GM12878 (cell line): ENCODE data around the gene RHBG. TPM values are rescaled to one million over a fixed set of nuclear protein-coding genes. Genes with fewer than 3 reads are reported as not detected.

Experiments used
- ATAC-seq: fragments of 200-7000 bp; cut with Tn5 transposase; 3 replicates; pipeline ENCODE4 v1.9.1; 2020; ENCODE audit warnings: mild to moderate bottlenecking, moderate library complexity
- BruUV-seq: library from RNA; stranded (reverse); fragments of 400-500 nt; replicated peaks from 2 replicates; lab custom pipeline; 2021; lab: Mats Ljungman, UMichigan
- CTCF ChIA-PET: fragments of 300-600 bp; sonication (Branson Sonifier 250); formaldehyde crosslinking; extraction: SDS; loops from one replicate; lab custom pipeline; 2021; ENCODE audit warnings: inconsistent platforms; lab: Yijun Ruan, JAX
- POLR2A ChIA-PET: fragments of 350-600 bp; formaldehyde crosslinking; extraction: SDS; loops from one replicate; lab custom pipeline; 2021; ENCODE audit warnings: inconsistent platforms; lab: Charles Lee
- RAD21 ChIA-PET: fragments of 300-600 bp; sonication (Branson Sonifier 250); formaldehyde crosslinking; loops from one replicate; lab custom pipeline; 2023; ENCODE audit warnings: antibody characterized with exemption; ENCODE audit not compliant: unreplicated experiment; lab: Charles Lee
- SMC1A ChIA-PET: fragments of 300-600 bp; sonication (Branson Sonifier 250); formaldehyde crosslinking; loops from one replicate; lab custom pipeline; 2023; ENCODE audit not compliant: unreplicated experiment, uncharacterized antibody; lab: Charles Lee
- DNase-seq: peaks from one replicate; pipeline ENCODE4 v3.0.0-alpha.2; 2011; ENCODE audit warnings: low read depth, low spot score
- FAIRE-seq: peaks from 3 replicates; lab custom pipeline; 2011; peaks lifted over from hg19 to GRCh38; lab: Jason Lieb, UNC
- H2AFZ ChIP-seq: 2 replicates; pipeline ENCODE4 v1.6.0; 2011; ENCODE audit warnings: low read depth, low read length, control low read depth; ENCODE audit not compliant: control insufficient read depth
- H3K27ac ChIP-seq: 2 replicates; pipeline ENCODE4 v1.5.1; 2011; ENCODE audit warnings: control low read depth; ENCODE audit not compliant: control insufficient read depth, insufficient read depth
- H3K27me3 ChIP-seq, 2 experiments: replicated peaks in 1 of 2; 2 replicates each; pipeline versions ENCODE4 v1.6.0 to v1.6.1; 2011; ENCODE audit warnings: low read length in 1 of 2; ENCODE audit not compliant: control insufficient read depth in 2 of 2, insufficient read depth in 2 of 2
- H3K36me3 ChIP-seq, 2 experiments: 2 replicates each; pipeline ENCODE4 v1.5.1; 2011; ENCODE audit warnings: low read length in 1 of 2; ENCODE audit not compliant: control insufficient read depth in 2 of 2, insufficient read depth in 2 of 2
- H3K4me1 ChIP-seq: 2 replicates; pipeline ENCODE4 v1.6.1; 2011; ENCODE audit warnings: mild to moderate bottlenecking, low read length, moderate library complexity, mixed read lengths; ENCODE audit not compliant: control insufficient read depth, insufficient read depth
- H3K4me2 ChIP-seq: 2 replicates; pipeline ENCODE4 v1.6.0; 2011; ENCODE audit warnings: control low read depth; ENCODE audit not compliant: control insufficient read depth, insufficient read depth
- H3K4me3 ChIP-seq: fragments of 200-600 bp; sonication (generic); 2 replicates; pipeline ENCODE4 v1.5.1; 2016
- H3K79me2 ChIP-seq: 2 replicates; pipeline ENCODE4 v1.6.0; 2011; ENCODE audit warnings: low read length; ENCODE audit not compliant: control insufficient read depth, insufficient read depth
- H3K9ac ChIP-seq: 2 replicates; pipeline ENCODE4 v1.8.0; 2011; ENCODE audit warnings: low read length, control low read depth, mixed read lengths; ENCODE audit not compliant: control insufficient read depth, insufficient read depth
- H3K9me3 ChIP-seq: replicated peaks from 3 replicates; pipeline ENCODE4 v1.5.1; 2011; ENCODE audit warnings: mild to moderate bottlenecking, low read length; ENCODE audit not compliant: control insufficient read depth, insufficient read depth
- H4K20me1 ChIP-seq: 2 replicates; pipeline ENCODE4 v1.6.0; 2011; ENCODE audit not compliant: control insufficient read depth, insufficient read depth
- BMI1 ChIP-seq: fragments of 450-650 bp; IDR thresholded peaks from 2 replicates; pipeline ENCODE4 v1.6.1; 2016; ENCODE audit warnings: mild to moderate bottlenecking, moderate library complexity, borderline replicate concordance
- E2F4 ChIP-seq: IDR thresholded peaks from 2 replicates; pipeline ENCODE4 v1.6.1; 2012; ENCODE audit warnings: low read depth, low read length, improper control_type of control experiment
- ETV6 ChIP-seq, 2 experiments: fragments of 450-650 bp in 1 of 2; IDR thresholded peaks in 1 of 2; conservative IDR thresholded peaks in 1 of 2; 2 replicates each; pipeline ENCODE4 v1.6.1; 2014; ENCODE audit warnings: antibody characterized with exemption in 1 of 2, borderline replicate concordance in 1 of 2, low read depth in 1 of 2, mild to moderate bottlenecking in 1 of 2, moderate library complexity in 1 of 2
- FOXK2 ChIP-seq: fragments of 450-650 bp; IDR thresholded peaks from 2 replicates; pipeline ENCODE4 v1.6.1; 2017; ENCODE audit warnings: mild to moderate bottlenecking, moderate library complexity
- KAT2A ChIP-seq: conservative IDR thresholded peaks from 2 replicates; pipeline ENCODE4 v1.6.1; 2011; ENCODE audit warnings: low read depth, low read length; ENCODE audit not compliant: control insufficient read depth
- NR2C2 ChIP-seq: IDR thresholded peaks from 2 replicates; pipeline ENCODE4 v1.6.1; 2011; ENCODE audit warnings: borderline replicate concordance, low read depth; ENCODE audit not compliant: control insufficient read depth, insufficient read length
- NR2F1 ChIP-seq: fragments of 450-650 bp; conservative IDR thresholded peaks from 2 replicates; pipeline ENCODE4 v1.6.1; 2017; ENCODE audit warnings: mild to moderate bottlenecking
- PAX5 ChIP-seq: IDR thresholded peaks from 2 replicates; pipeline ENCODE4 v1.6.1; 2011; ENCODE audit warnings: low read depth, low read length, borderline replicate concordance
- PKNOX1 ChIP-seq: fragments of 450-650 bp; IDR thresholded peaks from 2 replicates; pipeline ENCODE4 v1.6.1; 2016; ENCODE audit warnings: mild to moderate bottlenecking
- SIN3A ChIP-seq: IDR thresholded peaks from 2 replicates; pipeline ENCODE4 v1.6.1; 2012; ENCODE audit warnings: low read depth, low read length, improper control_type of control experiment
- ZBTB11 ChIP-seq: fragments of 450-650 bp; formaldehyde crosslinking; IDR thresholded peaks from 2 replicates; pipeline ENCODE4 v1.5.0; 2022; ENCODE audit warnings: mild to moderate bottlenecking, missing genetic modification characterization
- WGBS: methylation state at CpG from one replicate; pipeline ENCODE4 v1.1.6; 2016; ENCODE audit warnings: low lambda C conversion rate; ENCODE audit not compliant: insufficient replicate concordance, insufficient coverage; ENCODE audit errors: missing lambda C conversion rate; 5-methylcytosine and 5-hydroxymethylcytosine counted together
- in situ Hi-C: fragments of 300-500 bp; cut with MboI; formaldehyde crosslinking; loops from 9 replicates; pipeline ENCODE4 v1.14.3; 2018; ENCODE audit warnings: mixed read lengths
- intact Hi-C: fragments of 100-400 bp; cut with micrococcal nuclease; formaldehyde crosslinking; loops from one replicate; pipeline ENCODE4 v1.14.2; 2022; ENCODE audit not compliant: unreplicated experiment
- polyA plus RNA-seq, 11 experiments: library from polyadenylated mRNA; depleted of rRNA in 4 of 11; unstranded in 6 of 11; stranded (reverse) in 5 of 11; fragments of >200 nt; fragmentation: Nextera tagmentation in 4 of 11; fragmentation: Illumina TruSeq in 1 of 11; extraction: Ambion mirVana in 4 of 11; extraction: Trizol in 1 of 11; gene quantifications; 1 replicate in 1 of 11; 2 replicates in 10 of 11; pipeline versions ENCODE4 v1.2.1 to v1.2.3, GENCODE V29; 2011 to 2016; ENCODE audit warnings: inconsistent platforms in 2 of 11, missing spikeins in 2 of 11, low read depth in 1 of 11
- total RNA-seq, 4 experiments: library from RNA; depleted of rRNA in 3 of 4; stranded (reverse); fragments of >200 nt in 3 of 4; fragmentation: Illumina TruSeq in 1 of 4; extraction: Trizol in 1 of 4; gene quantifications; 2 replicates each; pipeline versions ENCODE4 v1.2.1 to v1.2.3, GENCODE V29; 2013 to 2021
- TF ChIP-seq, protein P1 (sequence below): IDR thresholded peaks from 2 replicates; pipeline ENCODE4 v1.6.1; 2011; ENCODE audit warnings: borderline replicate concordance, low read depth, mild to moderate bottlenecking, moderate library complexity, mixed read lengths, low read length; ENCODE audit not compliant: insufficient read depth; ENCODE audit errors: extremely low read length
- TF ChIP-seq, protein P2 (sequence below): fragments of 150-350 bp; IDR thresholded peaks from 2 replicates; pipeline ENCODE4 v1.6.1; 2014; ENCODE audit warnings: mild to moderate bottlenecking, low read depth, low read length

Gene RHBG
- total and polyA plus RNA-seq, 10 of the 15 experiments (the other 5 are each of a cell fraction or from before 2014, with no cell fraction given), result not detected

DNA sequence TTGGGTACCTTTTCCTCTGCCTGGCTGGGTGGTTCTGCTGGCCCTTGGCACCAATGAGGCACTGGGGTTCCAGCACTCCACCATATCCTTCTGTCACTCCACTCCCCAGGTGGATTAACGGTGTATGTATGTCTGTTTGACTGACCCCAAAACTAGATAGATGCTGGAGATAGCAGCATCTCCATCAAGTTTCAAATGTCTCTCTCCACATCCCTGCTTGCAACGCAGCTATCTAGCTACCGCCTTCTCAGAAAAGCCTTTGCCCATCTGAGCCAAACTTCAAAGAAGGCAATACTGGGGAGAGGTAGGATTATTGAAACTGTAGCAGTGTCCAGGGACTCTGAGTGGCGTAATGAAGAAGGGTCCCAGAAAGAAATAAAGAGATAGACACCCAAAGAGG is 64.0 kb downstream of the RHBG start:
- H3K9ac ChIP-seq, result no peak overlapping the region
- BruUV-seq, result no TSS peak
- FAIRE-seq (peak; percentile 7), ATAC-seq (no peak), DNase-seq (no peak)
- ChIA-PET POLR2A (interaction anchor here (0.5 kb wide), 1 partner anchor 54 kb away, joined by 3 read pairs; no protein-coding TSS in a partner anchor), RAD21 (interaction anchor here (1.0 kb wide), 2 partner anchors 13 to 48 kb away, joined by 3 to 4 read pairs; no protein-coding TSS in a partner anchor), CTCF (interaction anchor here (0.9 to 1.6 kb wide), 7 partner anchors 9 to 48 kb away, joined by 3 to 13 read pairs (median 4); no protein-coding TSS in a partner anchor), SMC1A (interaction anchor here (1.8 to 2.5 kb wide), 2 partner anchors 12 to 47 kb away, joined by 11 to 13 read pairs; no protein-coding TSS in a partner anchor)
- no peak overlapping the region for H3K4me3 ChIP-seq
- H3K4me2 ChIP-seq, result no peak overlapping the region
- peaks cover 30 to 44% of the 10 kb centered on the region in 2 experiments for H3K27me3 ChIP-seq
- no peaks in the 10 kb centered on the region; the same call in none of the 2 replicates for H3K4me1 ChIP-seq
- intact Hi-C loops (no loop called here), in situ Hi-C loops (no loop called here)
- 5% methylated on average over 4 of the region's 4 CpGs for WGBS
- H4K20me1 ChIP-seq, result no peaks in the 10 kb centered on the region; the same call in 1 of the 2 replicates
- no peak overlapping the region for H2AFZ ChIP-seq
- H3K79me2 ChIP-seq, result no peaks in the 10 kb centered on the region
- no peak overlapping the region for H3K27ac ChIP-seq
- H3K36me3 ChIP-seq, result no peaks in the 10 kb centered on the region
- no peaks in the 10 kb centered on the region for H3K9me3 ChIP-seq
- TF ChIP-seq PAX5, result no peak
- TF ChIP-seq ZBTB11 (CRISPR knock-in tag), result no peak
- TF ChIP-seq KAT2A, result no peak
- no peak for TF ChIP-seq NR2C2
- no peak for TF ChIP-seq PKNOX1
- no peak for TF ChIP-seq ETV6 (conservative IDR thresholded peaks at IDR 0.05 in 1 of 2, IDR thresholded peaks at IDR 0.05 in 1 of 2; ENCODE audit: borderline replicate concordance in 1 of 2, low read depth in 1 of 2)
- TF ChIP-seq, protein P1, sequence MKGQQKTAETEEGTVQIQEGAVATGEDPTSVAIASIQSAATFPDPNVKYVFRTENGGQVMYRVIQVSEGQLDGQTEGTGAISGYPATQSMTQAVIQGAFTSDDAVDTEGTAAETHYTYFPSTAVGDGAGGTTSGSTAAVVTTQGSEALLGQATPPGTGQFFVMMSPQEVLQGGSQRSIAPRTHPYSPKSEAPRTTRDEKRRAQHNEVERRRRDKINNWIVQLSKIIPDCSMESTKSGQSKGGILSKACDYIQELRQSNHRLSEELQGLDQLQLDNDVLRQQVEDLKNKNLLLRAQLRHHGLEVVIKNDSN, result no peak
- no peak for TF ChIP-seq E2F4
- TF ChIP-seq FOXK2, result no peak
- TF ChIP-seq NR2F1, result no peak
- TF ChIP-seq SIN3A, result no peak
- TF ChIP-seq BMI1, result no peak
- TF ChIP-seq, protein P2, sequence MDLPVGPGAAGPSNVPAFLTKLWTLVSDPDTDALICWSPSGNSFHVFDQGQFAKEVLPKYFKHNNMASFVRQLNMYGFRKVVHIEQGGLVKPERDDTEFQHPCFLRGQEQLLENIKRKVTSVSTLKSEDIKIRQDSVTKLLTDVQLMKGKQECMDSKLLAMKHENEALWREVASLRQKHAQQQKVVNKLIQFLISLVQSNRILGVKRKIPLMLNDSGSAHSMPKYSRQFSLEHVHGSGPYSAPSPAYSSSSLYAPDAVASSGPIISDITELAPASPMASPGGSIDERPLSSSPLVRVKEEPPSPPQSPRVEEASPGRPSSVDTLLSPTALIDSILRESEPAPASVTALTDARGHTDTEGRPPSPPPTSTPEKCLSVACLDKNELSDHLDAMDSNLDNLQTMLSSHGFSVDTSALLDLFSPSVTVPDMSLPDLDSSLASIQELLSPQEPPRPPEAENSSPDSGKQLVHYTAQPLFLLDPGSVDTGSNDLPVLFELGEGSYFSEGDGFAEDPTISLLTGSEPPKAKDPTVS, result no peak
